ENCODE measurements around the gene ABHD17A.

ABHD17A gene

GRCh38 chr19:1836458-1837221 lies 48.7 kb downstream of the ABHD17A start:
- Histone ChIP-seq H3K27ac (ENCODE audit: low read depth, low read length) (no peak overlapping the region), H3K36me3 (ENCODE audit: control insufficient read depth, low read length) (peaks cover 19% of the 10 kb centered on the region), H3K4me3 (ENCODE audit: low read length) (no peak overlapping the region), H3K9me2 (replicated peaks; ENCODE audit: control insufficient read depth, low read length) (no peaks in the 10 kb centered on the region), H3F3A (ENCODE audit: control insufficient read depth, insufficient read depth) (no peaks in the 10 kb centered on the region), H3K27me3 (ENCODE audit: control insufficient read depth, low read length) (no peaks in the 10 kb centered on the region), H3K4me1 (ENCODE audit: control insufficient read depth, low read length) (peaks cover 22% of the 10 kb centered on the region), H4K20me1 (ENCODE audit: control insufficient read depth, insufficient read depth, low read depth, low read length) (peaks cover 19% of the 10 kb centered on the region), H3K9me3 (ENCODE audit: control insufficient read depth, insufficient read depth, low read length) (no peaks in the 10 kb centered on the region), H3K4me2 (ENCODE audit: low read length) (no peak overlapping the region), H3K79me2 (ENCODE audit: control insufficient read depth, low read length) (peaks cover 97% of the 10 kb centered on the region)
- no peak for TF ChIP-seq CTCF (IDR thresholded peaks at IDR 0.05; ENCODE audit: low read depth, low read length, poor library complexity, severe bottlenecking)
- TF ChIP-seq EZH2phosphoT487 (IDR thresholded peaks at IDR 0.05; ENCODE audit: borderline replicate concordance, low read length), result no peak

DNA sequence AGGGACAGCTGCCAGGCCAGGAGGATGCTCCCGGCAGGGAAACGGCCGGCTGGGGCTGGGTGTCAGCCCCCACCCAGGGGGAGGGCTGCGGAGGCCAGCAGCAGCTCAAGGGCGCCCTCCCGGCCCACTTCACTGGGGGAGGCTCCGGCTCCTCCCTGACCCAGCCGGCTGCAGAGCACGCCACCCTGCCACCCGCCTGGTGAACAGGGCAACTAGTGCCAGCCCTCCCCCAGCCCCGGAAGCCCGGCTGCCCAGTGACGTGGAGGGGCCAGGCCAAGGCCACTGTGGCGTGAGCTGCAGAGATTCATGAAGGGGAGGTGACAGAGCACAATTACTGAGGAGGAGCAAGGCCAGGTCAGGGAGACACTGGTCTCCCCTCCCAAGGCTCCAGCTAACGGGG lies 51.8 kb downstream of the ABHD17A start:
- Histone ChIP-seq H3K79me2 (ENCODE audit: control insufficient read depth, low read length) (peaks cover 93% of the 10 kb centered on the region), H3F3A (ENCODE audit: control insufficient read depth, insufficient read depth) (no peaks in the 10 kb centered on the region; the same call in 1 of the 2 replicates), H4K20me1 (ENCODE audit: control insufficient read depth, insufficient read depth, low read depth, low read length) (peaks cover 13% of the 10 kb centered on the region), H3K4me1 (ENCODE audit: control insufficient read depth, low read length) (no peaks in the 10 kb centered on the region), H3K4me2 (ENCODE audit: low read length) (no peak overlapping the region), H3K9me3 (ENCODE audit: control insufficient read depth, insufficient read depth, low read length) (no peaks in the 10 kb centered on the region), H3K27me3 (ENCODE audit: control insufficient read depth, low read length) (no peaks in the 10 kb centered on the region), H3K36me3 (ENCODE audit: control insufficient read depth, low read length) (peaks cover 25% of the 10 kb centered on the region), H3K9me2 (replicated peaks; ENCODE audit: control insufficient read depth, low read length) (no peaks in the 10 kb centered on the region), H3K27ac (ENCODE audit: low read depth, low read length) (no peak overlapping the region), H3K4me3 (ENCODE audit: low read length) (no peak overlapping the region)
- TF ChIP-seq EZH2phosphoT487 (IDR thresholded peaks at IDR 0.05; ENCODE audit: borderline replicate concordance, low read length) (no peak), CTCF (IDR thresholded peaks at IDR 0.05; ENCODE audit: low read depth, low read length, poor library complexity, severe bottlenecking) (no peak)

DNA sequence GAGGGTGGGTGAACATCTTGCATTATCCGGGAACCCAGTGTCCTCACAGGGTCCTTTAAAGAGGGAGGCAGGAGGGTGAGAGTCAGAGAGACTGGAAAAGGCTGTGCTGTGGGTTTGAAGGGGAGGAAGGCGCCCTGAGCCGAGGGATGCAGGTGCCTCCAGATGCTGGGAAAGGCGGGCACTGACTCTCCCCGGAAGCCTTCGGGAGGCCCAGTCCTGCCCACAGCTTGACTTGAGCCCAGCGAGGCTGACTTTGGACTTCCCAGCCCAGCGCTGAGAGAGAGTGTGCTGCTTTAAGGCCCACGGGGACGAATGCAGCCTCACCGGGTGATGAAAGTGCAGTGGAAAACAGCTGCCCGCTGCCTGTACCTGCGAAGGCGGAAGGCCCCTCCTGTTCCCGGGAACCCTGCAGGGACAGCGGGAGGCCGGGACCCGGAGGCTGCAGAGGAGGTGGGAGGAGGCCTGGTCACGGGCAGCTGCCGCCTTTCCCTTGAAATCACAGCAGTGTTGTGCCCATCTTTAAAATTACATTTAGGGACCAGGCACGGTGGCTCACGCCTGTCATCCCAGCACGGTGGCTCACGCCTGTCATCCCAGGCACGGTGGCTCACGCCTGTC lies 53.1 kb downstream of the ABHD17A start:
- peaks cover 82% of the 10 kb centered on the region for H3K79me2 ChIP-seq (ENCODE audit: control insufficient read depth, low read length)
- H3K9me3 ChIP-seq (ENCODE audit: control insufficient read depth, insufficient read depth, low read length), result no peaks in the 10 kb centered on the region
- no peak overlapping the region for H3K27ac ChIP-seq (ENCODE audit: low read depth, low read length)
- TF ChIP-seq CTCF (IDR thresholded peaks at IDR 0.05; ENCODE audit: low read depth, low read length, poor library complexity, severe bottlenecking), result no peak
- TF ChIP-seq EZH2phosphoT487 (IDR thresholded peaks at IDR 0.05; ENCODE audit: borderline replicate concordance, low read length), result no peak
- peaks cover 10% of the 10 kb centered on the region for H4K20me1 ChIP-seq (ENCODE audit: control insufficient read depth, insufficient read depth, low read depth, low read length)
- H3F3A ChIP-seq (ENCODE audit: control insufficient read depth, insufficient read depth), result no peaks in the 10 kb centered on the region; the same call in 1 of the 2 replicates
- H3K4me3 ChIP-seq (ENCODE audit: low read length), result no peak overlapping the region
- H3K4me1 ChIP-seq (ENCODE audit: control insufficient read depth, low read length), result no peaks in the 10 kb centered on the region
- H3K27me3 ChIP-seq (ENCODE audit: control insufficient read depth, low read length), result no peaks in the 10 kb centered on the region
- peaks cover 27% of the 10 kb centered on the region for H3K36me3 ChIP-seq (ENCODE audit: control insufficient read depth, low read length)
- no peaks in the 10 kb centered on the region for H3K9me2 ChIP-seq (replicated peaks; ENCODE audit: control insufficient read depth, low read length)
- no peak overlapping the region for H3K4me2 ChIP-seq (ENCODE audit: low read length)

Measured in DOHH2 (cell line).